Activated naive CD8-positive, alpha-beta T cell treated with anti-CD3 and anti-CD28 coated beads, Interleukin-2, amount 10 ng/mL, durations not matched to agents 7 days and 5 days (primary cell): ENCODE data around the gene TRIM10. TPM values are rescaled to one million over a fixed set of nuclear protein-coding genes. Genes with fewer than 3 reads are reported as not detected.

Source experiments
- ATAC-seq: fragments of 150-1000 bp; cut with Tn5 transposase; one replicate; pipeline ENCODE4 v1.10.0; 2021; ENCODE audit warnings: low read depth, moderate library complexity
- POLR2A ChIA-PET: fragments of 350-600 bp; sonication (Branson Sonifier 250); formaldehyde crosslinking; loops from one replicate; lab custom pipeline; 2021; ENCODE audit warnings: antibody characterized with exemption; lab: Charles Lee
- DNase-seq: peaks from one replicate; pipeline ENCODE4 v3.0.0; 2021
- H3K27ac Mint-ChIP-seq: one replicate; pipeline ENCODE4 v1.8.0; 2022; ENCODE audit warnings: mild to moderate bottlenecking, mixed read lengths
- H3K27me3 Mint-ChIP-seq: one replicate; pipeline ENCODE4 v1.8.0; 2022; ENCODE audit warnings: mild to moderate bottlenecking, moderate library complexity, mixed read lengths
- H3K36me3 Mint-ChIP-seq: one replicate; pipeline ENCODE4 v1.8.0; 2021; ENCODE audit warnings: mild to moderate bottlenecking, mixed read lengths
- H3K4me1 Mint-ChIP-seq: one replicate; pipeline ENCODE4 v1.8.0; 2021; ENCODE audit warnings: mixed read lengths
- H3K4me3 Mint-ChIP-seq: one replicate; pipeline ENCODE4 v1.8.0; 2022; ENCODE audit warnings: mild to moderate bottlenecking, moderate library complexity, mixed read lengths
- H3K9me3 Mint-ChIP-seq: one replicate; pipeline ENCODE4 v1.8.0; 2021; ENCODE audit warnings: mixed read lengths
- total RNA-seq, 2 experiments: library from RNA; stranded (reverse); gene quantifications; one replicate each; pipeline ENCODE4 v1.2.3, GENCODE V29; 2021

TRIM10 gene
- total RNA-seq, 2 experiments from 2014 or later, result not detected

- ATAC-seq (no peak), DNase-seq (no peak)
- H3K36me3 Mint-ChIP-seq, result peaks cover 30% of the 10 kb centered on the region
- no peak overlapping the region for H3K4me3 Mint-ChIP-seq
- no peaks in the 10 kb centered on the region for H3K9me3 Mint-ChIP-seq
- H3K4me1 Mint-ChIP-seq, result peaks cover 2% of the 10 kb centered on the region
- peak overlapping the region; percentile 15 for H3K27ac Mint-ChIP-seq
- POLR2A ChIA-PET, result no interaction called here
- H3K27me3 Mint-ChIP-seq, result no peaks in the 10 kb centered on the region
These were observed 34.0 kb upstream of the TRIM10 start for GRCh38 chr6:30194797-30195690.

DNA sequence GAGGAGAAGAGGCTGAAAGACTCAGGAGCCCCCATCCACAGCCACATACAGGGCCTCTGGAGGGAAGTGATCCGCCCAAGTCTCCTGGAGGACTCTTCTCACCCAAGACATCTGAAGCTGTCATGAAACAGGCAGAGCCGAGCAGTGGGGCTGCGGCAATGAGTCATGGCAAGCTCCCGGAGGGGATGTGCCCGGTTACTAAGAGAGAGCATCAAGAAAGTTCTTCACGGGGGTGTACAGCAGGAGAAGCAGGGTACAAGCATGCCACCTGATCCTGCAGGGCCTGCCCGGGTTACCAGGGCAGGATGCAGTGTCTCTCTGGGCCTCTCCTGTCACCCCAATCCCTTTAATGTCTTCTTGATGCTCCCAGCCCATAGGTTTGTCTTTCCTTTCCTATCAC lies 31.1 kb upstream of the TRIM10 start:
- POLR2A ChIA-PET, result no interaction called here
- H3K4me1 Mint-ChIP-seq, result no peaks in the 10 kb centered on the region
- H3K27me3 Mint-ChIP-seq, result no peaks in the 10 kb centered on the region
- no peak overlapping the region for H3K27ac Mint-ChIP-seq
- no peak overlapping the region for H3K4me3 Mint-ChIP-seq
- no peaks in the 10 kb centered on the region for H3K9me3 Mint-ChIP-seq
- DNase-seq, result no peak
- ATAC-seq, result no peak
- peaks cover 28% of the 10 kb centered on the region for H3K36me3 Mint-ChIP-seq

GRCh38 chr6:30188541-30188940 lies 27.5 kb upstream of the TRIM10 start:
- ATAC-seq (no peak), DNase-seq (no peak)
- H3K4me3 Mint-ChIP-seq, result no peak overlapping the region
- no peaks in the 10 kb centered on the region for H3K4me1 Mint-ChIP-seq
- H3K9me3 Mint-ChIP-seq, result no peaks in the 10 kb centered on the region
- H3K27ac Mint-ChIP-seq, result no peak overlapping the region
- POLR2A ChIA-PET, result interaction anchor here (0.5 kb wide), 1 partner anchor 10 kb away, joined by 5 read pairs; no protein-coding TSS in a partner anchor
- no peaks in the 10 kb centered on the region for H3K27me3 Mint-ChIP-seq
- peaks cover 42% of the 10 kb centered on the region for H3K36me3 Mint-ChIP-seq

- H3K27me3 Mint-ChIP-seq, result no peaks in the 10 kb centered on the region
- H3K27ac Mint-ChIP-seq, result no peak overlapping the region
- no peak for DNase-seq
- peaks cover 35% of the 10 kb centered on the region for H3K36me3 Mint-ChIP-seq
- POLR2A ChIA-PET, result no interaction called here
- H3K4me1 Mint-ChIP-seq, result no peaks in the 10 kb centered on the region
- no peak for ATAC-seq
- H3K9me3 Mint-ChIP-seq, result peaks cover 5% of the 10 kb centered on the region
- no peak overlapping the region for H3K4me3 Mint-ChIP-seq
These were observed 25.0 kb upstream of the TRIM10 start for GRCh38 chr6:30185846-30186484.

DNA sequence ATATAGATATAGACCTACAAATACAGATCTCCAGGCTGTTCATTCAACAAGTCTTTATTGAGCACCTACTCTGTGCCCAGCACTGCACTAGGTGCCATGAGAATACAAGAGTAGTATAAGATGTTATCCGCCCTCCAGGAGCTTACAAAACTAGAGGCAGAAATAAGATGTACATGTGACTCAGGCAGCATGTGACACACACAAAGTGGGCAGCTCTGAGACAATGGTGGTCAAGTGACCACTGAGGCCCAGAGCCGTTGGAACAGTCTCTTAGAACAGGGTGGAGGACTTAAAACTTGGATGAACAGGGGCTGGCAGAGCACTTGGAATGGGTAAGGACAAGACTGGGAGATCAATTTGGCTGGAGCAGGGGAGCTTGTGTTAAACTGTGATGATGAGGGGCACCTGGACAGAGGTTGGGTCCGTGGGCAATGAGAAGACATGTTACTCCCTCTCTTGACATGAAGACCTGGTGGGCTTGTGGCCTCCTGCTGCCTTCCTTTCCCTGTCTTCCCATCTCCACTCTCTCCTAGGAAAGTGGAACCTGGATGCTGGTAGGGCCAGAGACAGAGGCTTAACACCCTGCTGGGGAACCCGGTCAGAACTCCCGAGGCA lies 23.5 kb upstream of the TRIM10 start:
- no peak for ATAC-seq
- no peak overlapping the region for H3K27ac Mint-ChIP-seq
- H3K27me3 Mint-ChIP-seq, result peaks cover 5% of the 10 kb centered on the region
- no peak for DNase-seq
- no peaks in the 10 kb centered on the region for H3K4me1 Mint-ChIP-seq
- no peak overlapping the region for H3K4me3 Mint-ChIP-seq
- POLR2A ChIA-PET, result no interaction called here
- H3K36me3 Mint-ChIP-seq, result peaks cover 29% of the 10 kb centered on the region
- H3K9me3 Mint-ChIP-seq, result peaks cover 11% of the 10 kb centered on the region

DNA sequence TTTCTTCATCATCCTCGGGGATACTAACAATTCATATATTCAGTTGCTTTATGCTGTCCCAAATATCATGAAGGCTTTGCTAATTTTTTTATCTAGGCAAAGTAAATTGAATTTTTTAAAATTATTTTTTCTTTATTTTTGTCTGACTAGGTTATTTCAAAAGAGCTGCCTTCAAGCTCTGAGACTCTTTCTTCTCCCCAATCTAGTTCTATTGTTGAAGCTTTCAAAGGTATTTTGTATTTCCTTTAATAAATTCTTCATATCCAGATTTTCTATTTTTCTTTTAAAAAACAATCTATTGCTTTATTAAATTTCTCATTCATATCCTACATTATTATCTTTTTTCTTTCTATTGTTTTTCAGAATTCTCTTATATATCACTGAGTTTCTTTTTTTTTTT lies 19.1 kb upstream of the TRIM10 start:
- ATAC-seq (no peak), DNase-seq (no peak)
- POLR2A ChIA-PET, result no interaction called here
- no peak overlapping the region for H3K27ac Mint-ChIP-seq
- no peak overlapping the region for H3K4me3 Mint-ChIP-seq
- H3K36me3 Mint-ChIP-seq, result peaks cover 13% of the 10 kb centered on the region
- H3K27me3 Mint-ChIP-seq, result peaks cover 46% of the 10 kb centered on the region
- H3K4me1 Mint-ChIP-seq, result peaks cover 2% of the 10 kb centered on the region
- peaks cover 14% of the 10 kb centered on the region for H3K9me3 Mint-ChIP-seq

- no peak for DNase-seq
- Mint-ChIP-seq H3K36me3 (peaks cover 5% of the 10 kb centered on the region), H3K4me1 (peaks cover 2% of the 10 kb centered on the region), H3K4me3 (no peak overlapping the region), H3K9me3 (peaks cover 14% of the 10 kb centered on the region), H3K27ac (no peak overlapping the region), H3K27me3 (peaks cover 57% of the 10 kb centered on the region)
- POLR2A ChIA-PET, result interaction anchor here (0.7 kb wide), 1 partner anchor 10 kb away, joined by 5 read pairs; no protein-coding TSS in a partner anchor
- no peak for ATAC-seq
These were observed 17.8 kb upstream of the TRIM10 start for GRCh38 chr6:30178837-30179236.

DNA sequence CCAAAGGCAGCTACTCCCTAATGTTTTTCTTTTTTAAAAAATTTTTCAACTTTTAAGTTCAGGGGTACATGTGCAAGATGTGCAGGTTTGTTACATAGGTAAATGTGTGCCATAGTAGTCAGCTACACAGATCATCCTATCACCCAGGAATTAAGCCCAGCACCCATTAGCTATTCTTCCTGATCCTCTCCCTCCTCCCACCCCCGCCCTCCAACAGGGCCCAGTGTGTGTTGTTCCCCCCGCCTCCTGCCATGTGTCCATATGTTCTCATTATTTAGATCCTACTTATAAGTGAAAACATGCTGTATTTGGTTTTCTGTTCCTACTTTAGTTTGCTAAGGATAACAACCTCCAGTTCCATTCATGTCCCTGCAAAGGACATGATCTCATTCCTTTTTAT lies 14.8 kb upstream of the TRIM10 start:
- no peak overlapping the region for H3K4me3 Mint-ChIP-seq
- peaks cover 5% of the 10 kb centered on the region for H3K36me3 Mint-ChIP-seq
- ATAC-seq (no peak), DNase-seq (no peak)
- H3K27me3 Mint-ChIP-seq, result peaks cover 83% of the 10 kb centered on the region
- H3K9me3 Mint-ChIP-seq, result peaks cover 7% of the 10 kb centered on the region
- no peak overlapping the region for H3K27ac Mint-ChIP-seq
- POLR2A ChIA-PET, result interaction anchor here (0.5 kb wide), 1 partner anchor 37 kb away, joined by 3 read pairs; no protein-coding TSS in a partner anchor
- H3K4me1 Mint-ChIP-seq, result peaks cover 3% of the 10 kb centered on the region

- H3K27me3 Mint-ChIP-seq, result peaks cover 72% of the 10 kb centered on the region
- H3K27ac Mint-ChIP-seq, result no peak overlapping the region
- H3K4me3 Mint-ChIP-seq, result no peak overlapping the region
- peaks cover 11% of the 10 kb centered on the region for H3K4me1 Mint-ChIP-seq
- DNase-seq (no peak), ATAC-seq (no peak)
- H3K36me3 Mint-ChIP-seq, result no peaks in the 10 kb centered on the region
- POLR2A ChIA-PET, result no interaction called here
- H3K9me3 Mint-ChIP-seq, result no peaks in the 10 kb centered on the region
These were observed 11.7 kb upstream of the TRIM10 start for GRCh38 chr6:30172681-30173080.

- H3K27me3 Mint-ChIP-seq, result peaks cover 65% of the 10 kb centered on the region
These were observed 10.9 kb upstream of the TRIM10 start for GRCh38 chr6:30171677-30172471.

GRCh38 chr6:30169658-30170614 lies 8.9 kb upstream of the TRIM10 start:
- no peak overlapping the region for H3K4me3 Mint-ChIP-seq
- peaks cover 46% of the 10 kb centered on the region for H3K27me3 Mint-ChIP-seq
- no peak overlapping the region for H3K27ac Mint-ChIP-seq
- ATAC-seq (peak; percentile 77), DNase-seq (no peak)
- H3K36me3 Mint-ChIP-seq, result no peaks in the 10 kb centered on the region
- peaks cover 17% of the 10 kb centered on the region for H3K4me1 Mint-ChIP-seq
- POLR2A ChIA-PET, result no interaction called here
- no peaks in the 10 kb centered on the region for H3K9me3 Mint-ChIP-seq

More at GRCh38 chr6:30171677-30172471, 10.9 kb upstream of the TRIM10 start:
- H3K4me1 Mint-ChIP-seq, result peaks cover 16% of the 10 kb centered on the region
- H3K9me3 Mint-ChIP-seq, result no peaks in the 10 kb centered on the region
- POLR2A ChIA-PET, result interaction anchor here (1.1 kb wide), 1 partner anchor 48 kb away, joined by 3 read pairs; no protein-coding TSS in a partner anchor
- no peaks in the 10 kb centered on the region for H3K36me3 Mint-ChIP-seq
- no peak overlapping the region for H3K27ac Mint-ChIP-seq
- DNase-seq, result no peak
- H3K4me3 Mint-ChIP-seq, result peak overlapping the region; percentile 28
- ATAC-seq, result no peak

- ATAC-seq (no peak), DNase-seq (no peak)
- Mint-ChIP-seq H3K4me3 (no peak overlapping the region), H3K4me1 (peaks cover 17% of the 10 kb centered on the region), H3K9me3 (no peaks in the 10 kb centered on the region), H3K27ac (no peak overlapping the region), H3K36me3 (no peaks in the 10 kb centered on the region), H3K27me3 (peaks cover 36% of the 10 kb centered on the region)
- POLR2A ChIA-PET, result interaction anchor here (0.6 kb wide), 1 partner anchor 111 kb away, joined by 3 read pairs; no protein-coding TSS in a partner anchor
These were observed 7.7 kb upstream of the TRIM10 start for GRCh38 chr6:30168741-30169140.
